Stimulated activated CD4-positive, alpha-beta T cell treated with anti-CD3 and anti-CD28 coated beads, Interleukin-1b, Interleukin-23, amount 100 ng/mL, for 4 hours (primary cell): ENCODE results near the gene ROBO1.
"Not testable (repeated sequence)": the region's sequence is repeated elsewhere in the genome, so short reads cannot be mapped to it uniquely, and the experiment has no call there.

Experiments used
- DNase-seq, 2 donors: peaks; one replicate each; pipeline ENCODE4 v3.0.0-alpha.2; 2020; ENCODE audit warnings: low read depth in 2 of 2

Gene ROBO1

GRCh38 chr3:79767905-79768267 is at the start of gene ROBO1:
TSS of gene ROBO1 (minus strand) at chr3:79767998.
- no peak for DNase-seq

- no peak for DNase-seq
These were observed 49.4 kb upstream of the ROBO1 start for GRCh38 chr3:79817224-79817623.

GRCh38 chr3:79815478-79815877 is 47.7 kb upstream of the ROBO1 start:
- no peak for DNase-seq

GRCh38 chr3:79810581-79810980 is 42.8 kb upstream of the ROBO1 start:
- no peak for DNase-seq

GRCh38 chr3:79810092-79810491 is 42.3 kb upstream of the ROBO1 start:
- DNase-seq = no peak

- DNase-seq = no peak
These were observed 41.3 kb upstream of the ROBO1 start for GRCh38 chr3:79809106-79809505.

GRCh38 chr3:79808515-79808914 is 40.7 kb upstream of the ROBO1 start:
- no peak for DNase-seq

- not testable (repeated sequence) for DNase-seq
These were observed 22.4 kb upstream of the ROBO1 start for GRCh38 chr3:79790177-79790576.

- DNase-seq = no peak
These were observed 5.5 kb upstream of the ROBO1 start for GRCh38 chr3:79773291-79773690.

GRCh38 chr3:79769229-79769628 is 1.4 kb upstream of the ROBO1 start:
- no peak for DNase-seq

- no peak for DNase-seq
These were observed 449 bp downstream of the ROBO1 start for GRCh38 chr3:79767194-79767904.

- DNase-seq = no peak
These were observed 1.2 kb downstream of the ROBO1 start for GRCh38 chr3:79766496-79767193.

GRCh38 chr3:79765911-79766310 is 1.9 kb downstream of the ROBO1 start:
- DNase-seq = no peak

- DNase-seq = no peak
These were observed 6.4 kb downstream of the ROBO1 start for GRCh38 chr3:79761441-79761840.

- no peak for DNase-seq
These were observed 16.1 kb downstream of the ROBO1 start for GRCh38 chr3:79751703-79752102.

GRCh38 chr3:79737530-79737929 is 30.3 kb downstream of the ROBO1 start:
- no peak for DNase-seq

- DNase-seq = no peak
These were observed 38.7 kb downstream of the ROBO1 start for GRCh38 chr3:79729096-79729495.

- DNase-seq = no peak
These were observed 41.0 kb downstream of the ROBO1 start for GRCh38 chr3:79726786-79727185.

GRCh38 chr3:79724206-79724605 is 43.6 kb downstream of the ROBO1 start:
- no peak for DNase-seq

GRCh38 chr3:79690072-79690471 is 77.7 kb downstream of the ROBO1 start:
- DNase-seq = no peak

- no peak for DNase-seq
These were observed 82.7 kb downstream of the ROBO1 start for GRCh38 chr3:79685108-79685507.

- DNase-seq = no peak
These were observed 83.8 kb downstream of the ROBO1 start for GRCh38 chr3:79684041-79684440.

GRCh38 chr3:79672731-79673130 is 95.1 kb downstream of the ROBO1 start:
- no peak for DNase-seq

- no peak for DNase-seq
These were observed 95.7 kb downstream of the ROBO1 start for GRCh38 chr3:79672075-79672474.
